Measurements from ENCODE around the gene ULK4.

ULK4 gene

DNA sequence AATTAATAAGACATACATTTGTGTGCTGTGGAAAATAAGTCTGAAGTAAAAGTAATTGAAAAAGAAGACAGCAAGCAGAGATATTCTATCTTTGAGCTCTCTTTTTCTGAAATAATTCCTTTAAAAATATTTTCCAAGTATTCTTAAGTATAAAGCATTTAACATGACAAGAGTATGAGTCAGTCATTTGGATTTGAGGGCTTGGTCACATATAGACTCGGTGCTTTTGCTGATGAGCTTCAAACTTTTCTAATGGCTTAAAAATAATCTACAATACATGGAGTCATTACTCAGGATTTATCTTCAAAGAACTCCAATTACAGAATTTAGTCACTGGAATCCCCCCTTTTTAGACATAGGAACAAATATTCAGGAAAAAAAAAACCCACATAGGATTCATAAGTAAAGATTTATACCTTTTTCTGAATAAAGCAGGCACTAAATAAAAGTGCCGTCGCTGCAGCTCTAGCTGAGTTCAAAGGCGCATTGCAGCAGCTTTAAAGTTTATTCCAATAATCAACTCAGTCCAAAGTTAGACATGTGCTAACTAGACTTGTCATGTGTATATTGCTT, 615.1 kb downstream of the ULK4 start:
- DNase-seq, result no peak

DNA sequence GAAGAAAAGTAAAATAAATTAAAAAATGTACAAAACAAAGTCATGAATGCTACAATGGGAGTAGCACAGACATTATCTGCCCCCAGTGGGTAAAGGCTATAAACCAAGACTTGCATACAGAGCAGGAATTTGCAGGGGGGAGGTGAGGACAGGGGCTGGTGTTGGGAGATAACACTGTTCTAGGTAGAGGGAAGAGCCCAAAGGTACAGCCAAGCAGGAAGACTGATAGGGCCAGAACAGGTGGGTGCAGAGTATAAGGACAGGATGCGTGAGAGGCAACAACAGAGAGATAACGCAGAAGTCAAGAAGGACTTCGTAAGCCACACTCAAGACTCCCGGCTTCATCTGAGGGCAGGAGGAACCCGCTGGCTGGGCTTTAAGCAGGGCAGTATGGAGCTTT, 616.1 kb downstream of the ULK4 start:
- DNase-seq, result no peak

DNA sequence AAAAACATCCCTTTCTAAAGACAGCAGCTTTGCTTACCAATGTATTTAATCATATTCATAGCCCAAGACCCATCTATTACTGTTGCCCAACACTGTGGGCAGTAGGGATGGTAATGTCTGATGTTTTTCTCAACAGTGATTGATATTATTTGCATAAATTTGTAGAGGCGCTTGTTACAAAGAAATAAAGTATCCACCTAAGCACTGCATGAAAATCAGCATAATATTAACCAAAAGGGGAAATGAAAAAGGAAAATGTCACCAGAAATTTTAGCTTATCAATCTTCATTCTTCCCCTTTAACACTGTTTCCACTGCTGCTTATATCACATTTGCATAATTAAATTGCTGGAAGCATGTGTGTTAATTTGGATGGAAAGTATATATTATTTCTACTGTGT, 622.1 kb downstream of the ULK4 start:
- DNase-seq, result no peak

DNA sequence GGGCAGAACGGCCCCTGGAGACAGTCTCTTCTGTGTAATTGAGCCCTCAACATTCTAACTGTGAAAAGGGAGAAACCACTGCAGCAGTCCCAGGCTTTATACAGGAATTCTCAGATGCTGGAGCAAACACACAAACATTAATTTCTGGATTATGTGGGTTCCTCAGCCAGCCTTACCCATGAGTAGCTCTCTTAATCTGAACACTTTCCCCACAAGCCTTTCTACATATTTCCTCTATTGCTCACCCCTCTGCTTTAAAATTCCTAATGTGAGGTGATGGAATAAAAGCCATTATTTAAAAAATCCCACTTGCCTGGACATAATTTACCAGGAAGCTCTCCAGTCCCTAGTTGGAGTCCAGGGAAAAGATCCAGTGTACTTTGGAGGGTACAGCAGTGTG, 623.6 kb downstream of the ULK4 start:
- DNase-seq, result no peak

DNA sequence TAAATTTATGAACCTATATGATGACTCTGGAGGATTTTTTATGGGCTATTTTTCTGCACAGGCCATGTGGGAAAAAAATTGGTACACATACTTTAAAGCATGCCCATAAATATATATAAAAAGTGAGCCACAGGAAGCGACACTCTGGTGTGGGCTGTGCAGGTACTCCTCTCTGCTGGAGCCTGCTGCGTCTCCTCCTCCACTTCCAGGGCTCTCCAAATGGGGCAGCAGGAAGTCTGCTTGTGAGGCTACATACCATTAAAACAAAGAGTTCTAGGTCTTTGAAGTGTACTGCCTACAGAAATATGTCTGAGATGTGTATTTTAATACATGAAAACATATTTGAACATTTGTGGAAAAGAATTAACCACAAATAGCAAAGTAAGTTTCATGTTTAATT, 627.5 kb downstream of the ULK4 start:
- DNase-seq, result no peak

DNA sequence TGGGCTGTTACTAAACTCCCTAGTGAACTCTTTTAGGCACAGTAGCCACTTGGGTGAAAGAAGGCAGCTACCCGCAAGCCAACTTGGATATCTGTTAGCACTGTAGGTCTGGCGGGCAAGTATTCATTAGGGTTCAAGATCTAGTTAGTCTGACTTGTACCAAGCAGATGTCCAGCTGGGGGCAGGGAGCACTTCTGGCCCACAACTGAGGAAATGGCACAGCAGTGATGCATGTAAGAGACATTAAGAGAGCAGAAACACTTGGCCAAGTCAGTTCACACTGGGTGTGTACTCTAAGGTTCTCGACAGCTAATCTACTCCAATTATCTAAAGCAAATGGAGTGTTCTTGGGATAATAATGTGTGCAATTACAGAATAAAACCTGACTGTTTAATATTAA, 630.9 kb downstream of the ULK4 start:
- no peak for DNase-seq

DNA sequence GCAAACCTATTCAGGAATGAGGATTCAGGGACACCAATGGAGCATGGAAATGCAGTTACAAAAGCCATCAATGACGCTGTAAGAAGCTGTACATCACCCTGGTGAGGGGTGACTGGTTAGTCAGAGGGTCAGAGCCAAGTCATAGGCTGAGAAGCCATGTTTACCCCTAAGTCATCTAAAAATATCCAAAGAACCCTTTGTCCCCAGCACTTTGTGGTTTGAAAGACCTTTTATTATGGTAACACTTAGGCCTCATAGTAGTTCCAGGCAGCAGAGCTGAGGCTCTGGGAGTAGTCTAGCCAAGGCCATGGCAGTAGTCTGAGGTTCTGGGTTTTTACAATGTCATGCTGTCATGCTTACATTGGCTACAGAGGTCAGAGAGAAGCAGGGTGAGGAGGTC, 631.4 kb downstream of the ULK4 start:
- no peak for DNase-seq

DNA sequence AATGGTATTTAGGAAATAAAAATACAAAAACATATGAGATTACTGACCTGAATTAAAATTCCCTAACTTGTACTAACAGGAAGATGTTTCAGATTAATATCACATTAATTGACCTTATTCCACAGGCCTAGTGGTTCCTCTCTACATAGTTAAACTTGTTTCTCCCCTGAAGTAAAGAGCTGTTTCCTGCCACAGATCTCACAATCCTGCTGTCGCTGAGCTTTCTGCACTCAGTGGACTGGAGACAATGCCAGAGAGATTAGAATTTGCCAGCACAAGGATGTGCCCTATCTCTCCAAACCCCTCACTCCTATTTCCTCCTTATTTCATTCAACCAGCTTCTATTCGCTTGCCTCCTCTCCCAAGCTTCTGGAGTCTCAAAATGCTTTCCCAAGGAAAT, 632.0 kb downstream of the ULK4 start:
- no peak for DNase-seq

DNA sequence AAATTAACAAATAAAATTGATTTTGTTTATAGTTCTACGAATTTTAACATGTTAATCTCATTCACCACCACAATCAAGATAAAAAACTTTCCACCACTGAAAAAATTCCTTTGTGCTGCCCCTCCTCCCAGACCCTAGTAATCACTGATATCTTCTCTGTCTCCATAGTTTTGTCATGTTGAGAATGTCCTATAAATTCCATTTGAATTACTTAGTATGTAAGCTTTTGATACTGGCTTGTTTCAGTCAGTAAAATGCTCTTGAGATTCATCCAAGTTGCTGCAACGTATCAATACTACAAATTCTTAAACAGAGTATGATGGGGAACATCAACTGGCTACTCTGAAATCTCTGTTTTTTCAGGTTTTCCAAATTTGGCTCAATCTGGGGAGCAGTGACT, 633.0 kb downstream of the ULK4 start:
- no peak for DNase-seq

DNA sequence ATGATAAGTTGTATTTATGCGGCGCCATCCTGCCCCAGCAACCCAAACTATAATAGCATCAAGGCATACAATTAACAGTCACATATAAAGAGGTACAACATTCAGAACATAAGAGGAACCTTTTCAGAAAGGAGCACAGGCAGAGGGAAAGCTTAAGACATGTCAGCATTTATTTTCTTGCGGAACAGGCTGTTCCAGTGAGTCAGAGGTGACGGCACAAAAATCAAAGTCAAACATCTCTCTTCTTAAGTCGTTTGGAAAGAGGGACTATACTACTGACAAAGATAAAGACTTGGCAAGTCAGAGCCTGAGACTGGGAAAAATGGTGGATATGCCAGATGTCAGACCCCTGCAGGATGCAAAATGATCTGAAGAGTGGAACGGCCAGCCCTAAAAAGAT, 634.2 kb downstream of the ULK4 start:
- DNase-seq, result no peak

DNA sequence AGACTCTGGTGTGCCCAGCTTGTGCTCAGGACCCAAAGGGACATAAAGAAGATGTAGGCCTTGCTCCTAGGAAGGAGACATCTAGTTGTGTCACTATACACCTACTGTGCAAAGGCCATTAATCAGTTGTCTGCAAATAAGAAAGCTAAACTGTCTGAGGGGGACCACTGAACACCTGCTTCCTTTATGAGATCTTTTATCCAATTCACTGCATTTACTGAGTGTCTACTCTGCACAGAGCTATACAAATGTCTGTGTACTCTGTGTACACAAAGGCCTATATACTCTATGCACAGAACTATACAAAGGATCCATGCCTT, 637.8 kb downstream of the ULK4 start:
- DNase-seq, result no peak

DNA sequence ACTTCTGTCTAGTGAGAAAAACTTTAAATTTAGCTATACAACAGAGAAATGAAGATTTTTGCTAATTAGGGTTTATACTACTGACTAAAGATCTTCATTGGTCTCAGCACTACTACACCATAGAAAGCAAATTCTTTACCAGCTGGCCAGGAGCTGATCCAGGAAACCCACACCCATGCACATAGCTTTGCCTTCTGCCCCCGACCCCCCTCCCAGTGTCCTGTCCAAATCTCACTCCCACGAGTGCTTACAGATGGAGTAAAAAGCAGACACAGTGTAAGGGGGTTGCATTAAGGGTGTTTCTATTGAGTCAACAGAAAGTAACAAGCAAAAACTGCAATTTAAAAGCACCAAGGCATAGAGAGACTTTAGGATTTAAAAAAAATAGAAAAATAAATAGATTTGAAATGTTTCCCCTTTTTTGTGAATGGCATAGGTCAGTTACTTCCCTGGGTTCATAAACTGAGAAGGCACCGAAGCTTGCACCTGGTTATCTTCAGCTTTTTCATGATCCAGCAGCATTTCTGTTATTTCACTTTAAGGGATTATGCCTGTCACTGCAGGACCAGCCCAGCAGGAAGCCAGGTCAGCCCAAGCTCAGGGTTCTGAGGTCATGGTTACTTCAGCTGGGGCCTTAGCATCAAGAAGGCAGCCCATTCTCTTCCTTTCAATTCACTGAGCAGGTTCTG, 638.3 kb downstream of the ULK4 start:
- DNase-seq, result no peak

DNA sequence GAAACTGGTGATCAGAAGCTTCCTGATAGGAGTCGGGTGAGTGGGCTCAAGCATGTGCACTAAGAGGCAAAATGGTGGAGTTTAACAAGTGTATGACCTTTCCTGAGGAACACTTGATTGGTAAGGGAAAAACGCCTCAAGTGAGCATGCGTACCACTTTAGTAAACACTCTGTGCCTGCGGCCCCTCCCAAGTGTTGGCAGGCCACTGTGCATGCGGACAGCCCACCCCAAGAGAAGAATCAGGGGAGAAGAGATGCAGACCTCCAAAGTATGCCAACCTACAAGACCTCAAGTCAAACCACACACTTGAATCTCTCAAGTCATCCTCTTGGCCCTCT, 640.3 kb downstream of the ULK4 start:
- DNase-seq, result no peak

DNA sequence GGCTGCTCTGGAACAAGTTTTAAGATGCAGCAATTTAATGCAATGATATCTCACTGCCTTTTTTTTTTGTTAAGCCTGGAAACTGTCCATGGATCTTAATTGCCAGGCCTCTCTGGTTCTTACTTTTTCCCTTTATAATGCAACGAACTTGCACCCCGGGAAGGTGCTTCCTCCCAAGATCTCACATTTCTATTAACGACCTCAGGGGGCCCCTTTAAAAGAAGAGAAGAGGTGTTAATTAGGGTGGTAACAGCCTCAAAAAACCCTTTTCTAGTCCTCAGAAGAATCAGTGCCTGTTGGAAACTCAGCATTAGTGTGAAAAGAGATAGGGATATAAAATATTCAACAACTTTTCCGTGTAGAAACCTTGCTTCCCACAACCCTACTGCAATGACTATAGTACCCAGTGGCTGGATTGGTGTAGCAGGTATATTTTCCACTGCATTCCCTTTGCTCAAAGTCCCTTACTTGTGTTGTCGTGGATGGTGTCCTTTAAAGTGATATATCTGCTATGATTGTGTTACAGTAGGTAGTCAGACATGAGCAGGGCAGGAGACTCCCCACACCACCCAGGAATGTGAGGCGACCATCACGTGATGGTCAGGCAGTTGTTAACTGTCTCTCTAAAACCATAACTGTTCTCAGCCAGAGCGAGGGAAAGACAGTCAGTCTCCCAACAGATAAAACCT, 640.8 kb downstream of the ULK4 start:
- DNase-seq, result no peak

DNA sequence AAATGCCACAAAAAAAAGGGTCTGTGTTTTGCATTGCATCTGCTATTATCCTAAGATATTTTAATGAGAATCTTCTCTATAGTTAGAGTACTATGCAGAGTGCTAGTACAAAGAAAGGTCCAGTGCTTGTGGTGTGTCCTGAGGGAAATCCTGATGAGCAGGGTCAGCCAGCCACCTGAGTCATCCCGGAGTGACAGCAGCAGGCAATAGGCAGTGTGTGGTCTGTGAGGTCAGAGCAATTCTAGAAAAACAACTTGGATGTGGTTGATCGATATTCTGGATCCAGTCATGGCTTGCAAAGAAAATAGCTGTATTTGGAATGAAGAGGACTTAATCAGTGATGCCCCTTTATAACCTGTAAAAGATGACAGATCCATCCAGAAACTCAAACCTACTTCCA, 643.4 kb downstream of the ULK4 start:
- no peak for DNase-seq

DNA sequence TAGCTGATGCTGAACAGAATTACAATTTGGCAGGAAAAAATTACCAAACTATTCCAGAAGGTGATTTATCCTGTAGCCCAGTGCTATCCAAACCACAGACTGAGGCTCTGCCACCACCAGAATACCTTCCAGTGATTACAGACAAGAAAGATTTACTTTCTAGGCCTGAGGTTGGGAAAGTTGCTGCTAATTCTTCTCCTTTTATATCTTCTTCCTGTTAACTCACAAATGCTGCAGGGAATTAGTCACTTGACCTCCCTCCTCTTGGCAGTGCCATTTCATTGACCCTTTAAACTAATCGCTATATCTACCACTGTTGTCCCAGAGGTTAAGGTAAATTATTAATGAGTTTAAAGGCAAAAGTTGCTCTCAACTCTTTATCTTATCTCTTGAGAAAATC, 644.2 kb downstream of the ULK4 start:
- no peak for DNase-seq

DNA sequence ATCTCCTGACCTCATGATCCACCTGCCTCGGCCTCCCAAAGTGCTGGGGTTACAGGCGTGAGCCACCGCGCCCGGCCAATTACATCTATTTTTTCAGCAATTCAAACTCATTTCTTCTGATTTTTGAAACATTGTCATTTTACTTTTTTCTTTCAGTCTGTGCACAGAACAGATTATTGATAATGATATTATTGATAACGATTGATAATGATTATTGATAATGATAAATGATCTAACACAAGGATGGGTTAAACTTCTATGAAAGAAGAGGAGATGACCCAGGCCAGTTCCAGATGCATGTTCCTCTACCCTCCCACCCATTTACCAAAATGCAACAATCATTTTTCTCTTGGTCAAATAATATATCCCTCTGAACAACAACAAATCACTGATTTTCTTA, 644.6 kb downstream of the ULK4 start:
- no peak for DNase-seq

DNA sequence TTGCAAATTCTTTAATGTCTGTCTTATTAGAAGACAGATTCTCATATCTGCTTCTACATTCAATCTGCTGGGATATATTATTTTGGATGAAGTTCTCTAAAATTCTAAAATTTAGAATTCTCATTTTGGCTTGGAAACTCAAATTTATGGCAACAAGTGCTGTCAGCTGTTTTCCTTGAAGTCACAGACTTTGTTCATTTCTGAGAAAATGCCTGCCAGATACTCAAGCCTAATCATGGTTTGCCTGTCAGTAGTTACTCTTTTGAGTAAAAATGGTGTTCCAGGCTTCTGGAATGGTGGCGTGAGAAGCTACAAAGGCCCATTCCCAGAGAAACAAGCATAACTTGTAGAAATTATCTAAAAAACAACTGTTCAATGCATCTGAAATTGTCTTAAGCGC, 646.8 kb downstream of the ULK4 start:
- DNase-seq, result no peak

DNA sequence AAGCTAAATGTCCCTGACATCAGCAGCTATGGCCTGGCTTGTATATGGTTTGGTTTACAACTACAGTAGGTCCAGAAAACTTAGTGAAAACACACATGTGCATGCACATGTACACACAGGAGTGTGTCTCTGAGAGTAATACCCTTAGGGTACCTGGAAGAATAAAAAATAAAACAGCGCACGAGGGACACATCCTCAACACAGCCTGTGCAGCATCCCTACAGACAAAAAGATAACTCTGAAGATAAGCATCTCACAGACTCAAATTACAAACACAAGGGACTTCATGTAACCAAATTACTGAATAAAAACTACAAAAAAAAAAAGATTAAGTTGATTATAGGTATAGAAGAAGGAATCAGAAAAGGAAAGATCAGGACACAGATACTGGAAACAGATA, 653.8 kb downstream of the ULK4 start:
- no peak for DNase-seq

DNA sequence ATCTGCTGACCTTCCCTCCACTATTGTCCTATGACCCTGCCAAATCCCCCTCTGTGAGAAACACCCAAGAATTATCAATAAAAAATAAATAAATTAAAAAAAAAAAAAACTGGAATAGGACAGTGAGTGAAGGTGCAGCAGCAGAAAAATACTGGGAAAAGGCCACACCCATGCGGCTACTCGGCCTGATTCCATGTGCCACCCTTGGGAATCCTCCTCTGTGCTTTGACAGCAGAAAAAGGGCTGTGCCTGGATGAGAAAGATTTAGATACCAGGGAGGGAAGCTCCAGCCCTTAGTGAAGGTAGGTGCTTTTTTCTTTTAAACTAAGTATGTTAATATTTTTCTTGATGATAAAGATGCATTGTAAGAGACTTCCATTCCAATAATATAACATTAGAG, 654.8 kb downstream of the ULK4 start:
- no peak for DNase-seq

DNA sequence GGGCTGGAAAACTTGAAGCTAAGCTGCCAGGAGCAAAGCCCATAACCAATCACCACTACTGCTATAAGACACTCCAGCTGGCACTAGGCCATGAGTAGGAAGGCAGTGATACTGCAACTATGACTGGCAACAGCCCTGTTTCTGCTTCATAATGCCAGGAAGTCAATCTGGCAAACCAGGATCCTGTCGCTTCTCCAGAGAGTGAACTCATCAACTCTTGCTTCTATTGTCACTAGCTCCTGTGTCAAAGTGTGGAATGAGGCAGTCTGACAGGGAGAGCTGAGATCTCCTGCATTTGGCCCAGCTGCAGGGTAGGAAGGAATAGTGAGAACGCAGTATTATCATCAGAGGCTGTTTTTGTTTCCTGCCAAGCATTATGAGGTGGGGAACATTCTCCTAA, 657.3 kb downstream of the ULK4 start:
- peak in 2 of 14 donors; percentile 5 to 61 for DNase-seq

DNA sequence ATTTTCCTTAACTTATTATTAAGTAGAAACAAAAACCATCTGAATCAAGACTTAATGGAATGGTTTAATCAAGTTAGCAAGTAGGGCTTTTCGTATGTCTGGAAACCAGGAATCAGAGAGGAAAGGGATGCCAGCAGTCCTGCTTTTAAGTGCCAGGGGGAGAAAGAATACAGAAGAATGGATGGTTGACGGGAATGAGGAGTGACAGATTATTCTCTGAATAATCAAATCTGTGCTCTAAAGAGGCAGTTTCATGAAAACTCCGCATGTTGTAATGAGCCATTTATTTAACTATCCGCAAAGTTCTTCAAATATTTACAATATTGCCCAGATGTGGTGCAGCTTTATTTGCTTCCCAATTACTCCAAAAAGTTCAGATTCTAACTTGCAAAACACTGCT, 659.6 kb downstream of the ULK4 start:
- DNase-seq, result no peak

DNA sequence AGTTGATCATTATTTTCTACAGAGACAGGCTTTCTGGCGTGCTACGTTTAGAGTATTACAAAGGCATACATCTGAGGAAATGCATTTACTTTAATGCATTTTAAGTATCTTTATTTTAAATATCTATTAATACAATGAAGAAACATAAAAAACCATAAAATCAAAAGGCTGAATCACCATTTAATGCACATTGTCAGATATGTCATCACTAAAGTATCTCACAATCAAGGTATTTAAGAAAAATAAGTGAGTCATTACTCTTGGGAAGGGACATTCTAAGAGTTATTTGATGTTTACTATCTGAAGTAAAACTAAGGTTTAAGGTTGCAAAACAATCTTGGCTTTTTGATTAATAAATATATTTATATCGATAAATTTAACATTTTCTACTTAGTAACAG, 660.4 kb downstream of the ULK4 start:
- no peak for DNase-seq

DNA sequence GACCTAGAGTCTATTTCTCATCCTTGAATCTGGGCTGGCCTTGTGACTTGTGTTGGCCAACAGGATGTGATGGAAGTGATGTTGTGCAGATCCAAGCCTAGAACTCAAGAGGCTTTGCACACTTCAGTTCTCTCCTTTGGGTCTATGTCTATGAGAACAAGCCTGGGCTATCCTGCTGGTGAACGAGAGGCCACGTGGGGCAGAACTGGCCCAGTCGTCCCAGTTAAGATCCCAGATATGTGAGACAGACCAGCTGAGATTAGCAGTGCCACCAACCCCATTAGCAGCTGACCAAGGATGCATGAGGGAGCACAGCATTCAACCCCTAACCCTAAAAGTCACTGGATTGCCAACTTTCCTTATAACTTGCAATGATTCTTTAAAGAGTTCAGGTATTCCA, 662.9 kb downstream of the ULK4 start:
- DNase-seq, result no peak

DNA sequence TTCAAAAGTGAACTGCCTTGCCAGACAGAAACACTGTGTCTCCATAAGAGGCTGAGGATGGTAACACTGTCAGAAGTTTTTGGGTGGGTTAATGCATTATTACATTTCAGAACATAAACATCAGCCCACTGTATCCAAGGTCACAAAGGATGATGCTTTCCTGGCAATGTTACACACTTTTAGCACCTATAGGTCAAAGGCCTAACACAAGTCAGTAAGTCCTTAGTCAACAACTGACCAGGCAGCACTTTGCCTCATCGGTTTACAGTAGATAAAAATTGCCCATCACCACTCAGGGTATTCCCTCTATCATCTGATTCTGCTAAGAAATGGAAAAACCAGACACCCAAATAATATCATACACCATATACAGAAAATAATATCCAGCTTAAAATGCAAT, 664.2 kb downstream of the ULK4 start:
- no peak for DNase-seq
